HepG2 (cell line): Measurements from ENCODE around the gene PEPD. TPM values are rescaled to one million over a fixed set of nuclear protein-coding genes. Genes with fewer than 3 reads are reported as not detected.

Source experiments
- ATAC-seq: fragments of 200-7000 bp; cut with Tn5 transposase; 3 replicates; pipeline ENCODE4 v1.9.1; 2020; ENCODE audit warnings: mild to moderate bottlenecking, moderate library complexity
- BruUV-seq: library from RNA; stranded (reverse); fragments of 400-500 nt; replicated peaks from 2 replicates; lab custom pipeline; 2021; lab: Mats Ljungman, UMichigan
- CTCF ChIA-PET: fragments of 300-600 bp; formaldehyde crosslinking; extraction: SDS; loops from one replicate; lab custom pipeline; 2021; ENCODE audit warnings: low total read pairs, inconsistent platforms, low intra/inter-chr PET ratio; lab: Yijun Ruan, JAX
- POLR2A ChIA-PET: fragments of 350-600 bp; sonication (Branson Sonifier 250); formaldehyde crosslinking; loops from one replicate; lab custom pipeline; 2020; ENCODE audit warnings: antibody characterized with exemption, inconsistent platforms; lab: Yijun Ruan, JAX
- DNase-seq: peaks from one replicate; pipeline ENCODE4 v3.0.0-alpha.2; 2015; ENCODE audit warnings: low spot score
- FAIRE-seq: peaks from 3 replicates; lab custom pipeline; 2011; peaks lifted over from hg19 to GRCh38; lab: Jason Lieb, UNC
- H2AFZ ChIP-seq: one replicate; pipeline ENCODE4 v1.6.1; 2011; ENCODE audit warnings: low read length, inconsistent platforms
- H3K27ac ChIP-seq: fragments of 300-600 bp; 3 replicates; pipeline ENCODE4 v1.8.0; 2011; ENCODE audit warnings: mixed run types, mild to moderate bottlenecking, mixed read lengths, low read length, inconsistent platforms; ENCODE audit not compliant: insufficient read depth; ENCODE audit errors: extremely low read length
- H3K27me3 ChIP-seq, 2 experiments: fragments of 200-600 bp in 1 of 2; 2 replicates in 1 of 2; 3 replicates in 1 of 2; pipeline versions ENCODE4 v1.6.0 to v1.8.0; 2011; ENCODE audit warnings: low read length in 2 of 2, mild to moderate bottlenecking in 2 of 2, moderate library complexity in 2 of 2, inconsistent platforms in 1 of 2; ENCODE audit not compliant: insufficient read depth in 2 of 2, control insufficient read depth in 1 of 2
- H3K36me3 ChIP-seq, 2 experiments: fragments of 200-600 bp in 1 of 2; replicated peaks in 1 of 2; 2 replicates in 1 of 2; 3 replicates in 1 of 2; pipeline versions ENCODE4 v1.5.1 to v1.8.0; 2011; ENCODE audit warnings: low read length in 2 of 2, inconsistent platforms in 1 of 2; ENCODE audit not compliant: insufficient read depth in 2 of 2, control insufficient read depth in 1 of 2
- H3K4me1 ChIP-seq: 2 replicates; pipeline ENCODE4 v1.5.1; 2012; ENCODE audit warnings: low read length, inconsistent platforms; ENCODE audit not compliant: insufficient read depth
- H3K4me2 ChIP-seq: 2 replicates; pipeline ENCODE4 v1.6.0; 2011; ENCODE audit warnings: low read depth, low read length, inconsistent platforms
- H3K4me3 ChIP-seq, 3 experiments: fragments of 200-600 bp in 1 of 3; sonication (generic), shearing (Covaris generic) in 1 of 3; replicated peaks in 1 of 3; 2 replicates each; pipeline ENCODE4 v1.5.1; 2011 to 2016; ENCODE audit warnings: low read length in 3 of 3, inconsistent platforms in 2 of 3, low read depth in 2 of 3, mild to moderate bottlenecking in 2 of 3, control low read depth in 1 of 3, mixed read lengths in 1 of 3; ENCODE audit not compliant: insufficient read depth in 1 of 3
- H3K79me2 ChIP-seq: one replicate; pipeline ENCODE4 v1.6.1; 2011; ENCODE audit warnings: low read length, inconsistent platforms; ENCODE audit not compliant: insufficient read depth
- H3K9ac ChIP-seq: 2 replicates; pipeline ENCODE4 v1.6.0; 2011; ENCODE audit warnings: mild to moderate bottlenecking, low read depth, low read length, inconsistent platforms; ENCODE audit not compliant: insufficient read depth
- H3K9me3 ChIP-seq: 2 replicates; pipeline ENCODE4 v1.5.1; 2012; ENCODE audit warnings: mild to moderate bottlenecking, low read length
- H4K20me1 ChIP-seq: 2 replicates; pipeline ENCODE4 v1.6.0; 2011; ENCODE audit warnings: inconsistent platforms, mild to moderate bottlenecking, low read length, moderate library complexity; ENCODE audit not compliant: insufficient read depth
- ESRRA ChIP-seq: sonication (generic); formaldehyde crosslinking; IDR thresholded peaks from 2 replicates; pipeline ENCODE4 v1.5.1; 2020; ENCODE audit warnings: mild to moderate bottlenecking, low read depth, missing genetic modification reagents
- MAFK ChIP-seq, 2 experiments: IDR thresholded peaks in 1 of 2; conservative IDR thresholded peaks in 1 of 2; 2 replicates each; pipeline ENCODE4 v1.6.1; 2011; ENCODE audit warnings: improper control_type of control experiment in 2 of 2, low read length in 2 of 2
- NR1H2 ChIP-seq: sonication (generic); formaldehyde crosslinking; IDR thresholded peaks from 2 replicates; pipeline ENCODE4 v1.8.1; 2022; ENCODE audit warnings: low read depth, missing genetic modification reagents, borderline replicate concordance
- WGBS: methylation state at CpG from one replicate; pipeline ENCODE4 v1.1.6; 2017; ENCODE audit warnings: low lambda C conversion rate; 5-methylcytosine and 5-hydroxymethylcytosine counted together
- in situ Hi-C: cut with HindIII; loops from 2 replicates; pipeline ENCODE4 v1.10.0; 2017; ENCODE audit warnings: low pct_unique_long_range_greater_than_20kb; ENCODE audit not compliant: extremely low pct_ligation_motif_present
- intact Hi-C: fragments of 100-400 bp; cut with micrococcal nuclease; formaldehyde crosslinking; loops from one replicate; pipeline ENCODE4 v1.10.0; 2022; ENCODE audit not compliant: unreplicated experiment
- polyA plus RNA-seq, 8 experiments: library from polyadenylated mRNA; depleted of rRNA in 3 of 8; stranded (reverse) in 7 of 8; unstranded in 1 of 8; fragments of >200 nt; fragmentation: Illumina TruSeq in 4 of 8; extraction: Trizol in 4 of 8; gene quantifications; 2 replicates each; pipeline versions ENCODE4 v1.2.1 to v1.2.3, GENCODE V29; 2011 to 2016; ENCODE audit warnings: low read depth in 4 of 8, missing spikeins in 1 of 8, mixed read lengths in 1 of 8; ENCODE audit not compliant: insufficient read depth in 1 of 8
- total RNA-seq, 5 experiments: library from RNA; depleted of rRNA; stranded (reverse); fragments of >200 nt; fragmentation: Illumina TruSeq; extraction: Trizol; gene quantifications; 2 replicates each; pipeline ENCODE4 v1.2.3, GENCODE V29; 2016; ENCODE audit warnings: low read depth in 1 of 5

The PEPD gene
- total and polyA plus RNA-seq, 2 of the 13 experiments (the other 11 are each of a cell fraction or from before 2014, with no cell fraction given) = 60.7 to 75.1 TPM

DNA sequence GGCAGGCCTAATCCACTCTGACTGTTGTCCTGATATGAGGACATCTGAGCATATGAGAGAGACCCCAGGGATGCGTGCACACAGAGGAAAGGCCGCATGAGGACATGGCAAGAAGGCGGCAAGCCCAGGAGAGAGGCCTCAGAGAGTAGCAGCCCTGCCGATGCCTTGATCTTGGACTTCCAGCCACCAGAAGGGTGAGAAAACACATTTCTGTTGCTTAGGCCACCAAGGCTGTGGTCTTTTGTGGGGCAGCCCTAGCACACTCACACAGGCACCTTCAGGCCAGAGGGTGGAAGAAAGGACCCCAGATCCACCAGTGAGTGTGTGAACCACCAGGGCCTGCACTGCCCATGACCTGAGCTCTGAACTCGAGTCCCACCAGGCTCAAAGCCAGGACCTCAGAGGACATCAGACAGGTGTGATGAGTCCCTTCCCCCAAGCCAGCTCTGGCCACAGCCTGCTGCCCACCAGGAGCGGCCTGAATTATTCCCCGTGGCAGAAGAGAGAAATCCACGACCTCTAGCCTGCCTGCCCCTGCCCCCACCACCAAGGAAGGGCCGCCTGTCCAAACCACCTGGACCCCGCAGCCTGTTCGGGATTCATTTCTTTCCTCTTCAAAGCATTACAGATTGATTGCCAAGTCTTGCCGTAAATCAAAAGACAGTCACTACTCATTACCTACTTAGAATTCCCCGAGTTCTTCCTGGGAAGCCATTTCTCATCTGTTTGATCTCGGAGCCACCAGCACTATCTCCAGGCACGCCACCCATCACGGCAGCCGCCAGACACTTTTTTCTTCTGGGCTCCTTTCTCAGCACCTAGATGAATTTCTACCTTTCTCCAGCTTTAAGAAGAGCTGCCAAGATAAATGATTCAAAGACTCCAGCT lies 75.9 kb downstream of the PEPD start (continued):
- no peak for TF ChIP-seq NR1H2 (CRISPR knock-in tag)

DNA sequence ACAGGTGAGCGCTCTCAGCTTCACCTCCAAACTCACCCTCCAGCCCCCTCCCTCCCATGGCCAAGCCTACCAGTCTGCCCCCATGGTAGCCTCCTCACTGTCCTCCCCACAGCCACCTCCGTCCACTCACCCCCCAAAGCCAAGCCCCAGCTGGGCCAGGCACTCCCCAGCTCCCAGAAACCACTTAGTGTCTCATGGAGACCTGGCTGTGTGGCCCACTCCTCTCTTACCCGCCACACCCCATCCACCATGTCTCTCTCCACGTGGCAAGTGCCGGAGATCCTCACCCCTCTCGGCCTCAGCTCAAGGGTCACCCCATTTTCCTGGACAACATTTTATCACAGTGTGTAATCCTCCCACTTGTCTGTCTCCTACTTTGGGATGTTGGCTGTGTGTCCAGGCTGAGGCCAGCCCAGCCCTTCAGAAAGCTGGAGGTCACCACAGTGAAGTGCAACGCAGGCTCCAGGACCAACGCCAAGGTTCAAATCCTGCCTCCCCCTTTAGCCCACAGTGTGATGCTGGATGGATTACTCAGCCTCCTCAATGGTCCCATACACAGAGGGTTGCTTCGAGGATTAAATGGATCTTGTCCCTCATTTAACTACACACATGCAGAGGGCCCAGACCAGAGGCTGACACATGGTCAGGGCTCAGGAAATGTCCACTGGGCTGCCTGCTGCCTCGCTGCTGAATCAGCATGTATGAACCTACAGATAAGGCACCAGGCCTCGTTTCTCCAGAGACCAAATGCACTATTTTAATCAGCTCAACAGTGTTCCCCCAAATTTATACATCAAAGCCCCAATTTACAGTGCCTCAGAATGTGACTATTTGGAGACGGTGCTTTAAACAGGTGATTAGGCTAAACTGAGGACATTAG lies 76.8 kb downstream of the PEPD start:
- intact Hi-C loops = no loop called here
- TF ChIP-seq ESRRA (CRISPR knock-in tag) = no peak
- TF ChIP-seq MAFK (conservative IDR thresholded peaks at IDR 0.05 in 1 of 2, IDR thresholded peaks at IDR 0.05 in 1 of 2; ENCODE audit: low read length in 2 of 2) = peak; percentile 43 to 51; a peak in 3 of 4 replicates
- in situ Hi-C loops = no loop called here
- Histone ChIP-seq H3K9ac (no peak overlapping the region), H3K4me2 (no peak overlapping the region), H3K9me3 (no peaks in the 10 kb centered on the region), H3K27ac (no peak overlapping the region), H3K4me1 (peaks cover 7% of the 10 kb centered on the region; the same call in 1 of the 2 replicates), H3K4me3 (no peak overlapping the region), H2AFZ (no peak overlapping the region), H3K27me3 (no peaks in the 10 kb centered on the region), H3K79me2 (no peaks in the 10 kb centered on the region), H4K20me1 (no peaks in the 10 kb centered on the region), H3K36me3 (peaks cover 1 to 5% of the 10 kb centered on the region in 2 experiments; a peak in 2 of 5 replicates)
- ChIA-PET CTCF (no interaction called here), POLR2A (no interaction called here)
- no peak for DNase-seq
- no TSS peak for BruUV-seq
- no peak for FAIRE-seq
- no peak for ATAC-seq
- WGBS = 92% methylated on average over 9 of the region's 12 CpGs
